GM10248 (cell line): ENCODE measurements around the gene UCKL1.
"Not testable (repeated sequence)": the region's sequence is repeated elsewhere in the genome, so short reads cannot be mapped to it uniquely, and the experiment has no call there.

ENCODE experiments used
- CTCF ChIA-PET: fragments of 300-600 bp; sonication (Branson Sonifier 250); formaldehyde crosslinking; extraction: SDS; loops from one replicate; lab custom pipeline; 2021; ENCODE audit warnings: antibody characterized with exemption; lab: Yijun Ruan, JAX
- POLR2A ChIA-PET: fragments of 350-650 bp; sonication (Branson Sonifier 250); formaldehyde crosslinking; extraction: SDS; loops from one replicate; lab custom pipeline; 2020; ENCODE audit warnings: antibody characterized with exemption; lab: Yijun Ruan, JAX
- DNase-seq: peaks from one replicate; pipeline ENCODE4 v3.0.0; 2012; ENCODE audit errors: extremely low spot score
- CTCF ChIP-seq: IDR thresholded peaks from 2 replicates; pipeline ENCODE4 v1.5.1; 2012; ENCODE audit warnings: mild to moderate bottlenecking, low read depth; ENCODE audit errors: extremely low read depth, missing control alignments, control extremely low read depth

UCKL1 gene

GRCh38 chr20:63978319-63979228, 22.4 kb upstream of the UCKL1 start:
- peak; percentile 77 for DNase-seq
- ChIA-PET CTCF (interaction anchor here (0.9 to 7.6 kb wide), 12 partner anchors 10 to 440 kb away, joined by 3 to 116 read pairs (median 11); partner anchors contain the start of gene C20orf204), POLR2A (interaction anchor here (1.0 to 1.1 kb wide), 2 partner anchors 10 kb away, joined by 3 to 5 read pairs; no protein-coding TSS in a partner anchor)
- no peak for TF ChIP-seq CTCF

GRCh38 chr20:63977739-63978276, 21.6 kb upstream of the UCKL1 start:
- no peak for DNase-seq
- CTCF ChIA-PET = interaction anchor here (0.9 to 2.0 kb wide), 3 partner anchors 50 to 440 kb away, joined by 3 to 5 read pairs (median 5); partner anchors contain the start of gene PTK6

GRCh38 chr20:63976980-63977738, 20.9 kb upstream of the UCKL1 start:
- ChIA-PET CTCF (interaction anchor here (1.0 to 2.0 kb wide), 2 partner anchors 63 to 440 kb away, joined by 5 read pairs; partner anchors contain the start of gene PTK6), POLR2A (interaction anchor here (1.0 kb wide), 1 partner anchor 11 kb away, joined by 5 read pairs; no protein-coding TSS in a partner anchor)
- no peak for TF ChIP-seq CTCF
- no peak for DNase-seq

More at GRCh38 chr20:63977739-63978276, 21.6 kb upstream of the UCKL1 start:
- no peak for TF ChIP-seq CTCF
- POLR2A ChIA-PET = interaction anchor here (1.0 kb wide), 1 partner anchor 11 kb away, joined by 5 read pairs; no protein-coding TSS in a partner anchor

GRCh38 chr20:63976511-63976910, 20.3 kb upstream of the UCKL1 start:
- POLR2A ChIA-PET, DNase-seq: not testable (repeated sequence)
- CTCF ChIA-PET = interaction anchor here (1.2 to 4.6 kb wide), 4 partner anchors 14 to 439 kb away, joined by 3 to 33 read pairs (median 4); partner anchors contain the start of gene C20orf204

GRCh38 chr20:63974402-63975200, 18.4 kb upstream of the UCKL1 start:
- ChIA-PET CTCF (interaction anchor here (0.6 to 4.6 kb wide), 30 partner anchors 8 to 439 kb away, joined by 3 to 33 read pairs (median 4); partner anchors contain the start of gene C20orf204), POLR2A (no interaction called here)
- DNase-seq = no peak
- TF ChIP-seq CTCF = no peak
